Measurements from ENCODE around the gene TMEM259.

TMEM259 gene

GRCh38 chr19:1049106-1049505 lies 28.2 kb upstream of the TMEM259 start:
- Histone ChIP-seq H3K36me3 (ENCODE audit: insufficient read depth) (no peaks in the 10 kb centered on the region), H3K79me2 (ENCODE audit: insufficient read depth, low read depth) (no peaks in the 10 kb centered on the region), H3K4me3 (IDR thresholded peaks at IDR 0.05; ENCODE audit: insufficient read depth, low read depth, low read length) (no peak overlapping the region), H4K20me1 (ENCODE audit: insufficient read depth) (no peaks in the 10 kb centered on the region), H3K27me3 (ENCODE audit: insufficient read depth, low read depth) (no peaks in the 10 kb centered on the region), H3K4me2 (no peak overlapping the region), H3K4me1 (ENCODE audit: low read depth, poor library complexity, severe bottlenecking) (no peaks in the 10 kb centered on the region), H3K9ac (no peak overlapping the region), H3K27ac (no peak overlapping the region), H2AFZ (ENCODE audit: low read depth) (no peak overlapping the region)
- TF ChIP-seq, protein P1, sequence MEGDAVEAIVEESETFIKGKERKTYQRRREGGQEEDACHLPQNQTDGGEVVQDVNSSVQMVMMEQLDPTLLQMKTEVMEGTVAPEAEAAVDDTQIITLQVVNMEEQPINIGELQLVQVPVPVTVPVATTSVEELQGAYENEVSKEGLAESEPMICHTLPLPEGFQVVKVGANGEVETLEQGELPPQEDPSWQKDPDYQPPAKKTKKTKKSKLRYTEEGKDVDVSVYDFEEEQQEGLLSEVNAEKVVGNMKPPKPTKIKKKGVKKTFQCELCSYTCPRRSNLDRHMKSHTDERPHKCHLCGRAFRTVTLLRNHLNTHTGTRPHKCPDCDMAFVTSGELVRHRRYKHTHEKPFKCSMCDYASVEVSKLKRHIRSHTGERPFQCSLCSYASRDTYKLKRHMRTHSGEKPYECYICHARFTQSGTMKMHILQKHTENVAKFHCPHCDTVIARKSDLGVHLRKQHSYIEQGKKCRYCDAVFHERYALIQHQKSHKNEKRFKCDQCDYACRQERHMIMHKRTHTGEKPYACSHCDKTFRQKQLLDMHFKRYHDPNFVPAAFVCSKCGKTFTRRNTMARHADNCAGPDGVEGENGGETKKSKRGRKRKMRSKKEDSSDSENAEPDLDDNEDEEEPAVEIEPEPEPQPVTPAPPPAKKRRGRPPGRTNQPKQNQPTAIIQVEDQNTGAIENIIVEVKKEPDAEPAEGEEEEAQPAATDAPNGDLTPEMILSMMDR (conservative IDR thresholded peaks at IDR 0.05; ENCODE audit: low read depth, low read length), result no peak

DNA sequence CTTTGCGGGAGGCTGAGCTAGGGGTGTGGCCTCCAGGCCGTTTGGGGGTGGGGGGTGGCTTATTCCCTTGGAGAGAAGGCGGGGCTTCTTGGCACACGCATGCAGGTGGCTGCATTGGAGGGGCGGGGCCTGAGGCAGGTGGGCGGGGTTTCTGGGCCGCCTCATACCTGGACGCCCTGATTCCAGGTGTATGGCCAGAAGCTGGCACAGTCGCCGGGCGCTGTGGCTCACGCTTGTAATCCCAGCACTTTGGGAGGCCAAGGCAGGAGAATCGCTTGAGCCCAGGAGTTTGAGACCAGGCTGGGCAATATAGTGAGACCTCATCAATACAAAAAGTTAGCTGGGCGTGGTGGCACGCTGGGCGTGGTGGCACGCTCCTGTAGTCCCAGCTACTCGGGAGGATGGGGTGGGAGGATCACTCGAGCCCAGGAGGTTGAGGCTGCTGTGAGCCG lies 26.8 kb upstream of the TMEM259 start:
- H3K79me2 ChIP-seq (ENCODE audit: insufficient read depth, low read depth), result no peaks in the 10 kb centered on the region
- no peaks in the 10 kb centered on the region for H4K20me1 ChIP-seq (ENCODE audit: insufficient read depth)
- no peaks in the 10 kb centered on the region for H3K27me3 ChIP-seq (ENCODE audit: insufficient read depth, low read depth)
- no peak overlapping the region for H3K27ac ChIP-seq
- H3K9ac ChIP-seq, result no peak overlapping the region
- TF ChIP-seq, protein P1 (conservative IDR thresholded peaks at IDR 0.05; ENCODE audit: low read depth, low read length), result no peak
- H3K36me3 ChIP-seq (ENCODE audit: insufficient read depth), result no peaks in the 10 kb centered on the region
- H2AFZ ChIP-seq (ENCODE audit: low read depth), result no peak overlapping the region
- H3K4me3 ChIP-seq (IDR thresholded peaks at IDR 0.05; ENCODE audit: insufficient read depth, low read depth, low read length), result no peak overlapping the region
- no peaks in the 10 kb centered on the region for H3K4me1 ChIP-seq (ENCODE audit: low read depth, poor library complexity, severe bottlenecking)
- H3K4me2 ChIP-seq, result no peak overlapping the region

GRCh38 chr19:1046836-1047695 lies 26.1 kb upstream of the TMEM259 start:
- Histone ChIP-seq H3K27me3 (ENCODE audit: insufficient read depth, low read depth) (no peaks in the 10 kb centered on the region), H3K36me3 (ENCODE audit: insufficient read depth) (no peaks in the 10 kb centered on the region), H3K4me2 (no peak overlapping the region), H3K4me3 (IDR thresholded peaks at IDR 0.05; ENCODE audit: insufficient read depth, low read depth, low read length) (no peak overlapping the region), H3K79me2 (ENCODE audit: insufficient read depth, low read depth) (no peaks in the 10 kb centered on the region), H3K27ac (no peak overlapping the region), H3K4me1 (ENCODE audit: low read depth, poor library complexity, severe bottlenecking) (no peaks in the 10 kb centered on the region), H3K9ac (no peak overlapping the region), H2AFZ (ENCODE audit: low read depth) (no peak overlapping the region), H4K20me1 (ENCODE audit: insufficient read depth) (no peaks in the 10 kb centered on the region)
- TF ChIP-seq, protein P1 (conservative IDR thresholded peaks at IDR 0.05; ENCODE audit: low read depth, low read length), result no peak

DNA sequence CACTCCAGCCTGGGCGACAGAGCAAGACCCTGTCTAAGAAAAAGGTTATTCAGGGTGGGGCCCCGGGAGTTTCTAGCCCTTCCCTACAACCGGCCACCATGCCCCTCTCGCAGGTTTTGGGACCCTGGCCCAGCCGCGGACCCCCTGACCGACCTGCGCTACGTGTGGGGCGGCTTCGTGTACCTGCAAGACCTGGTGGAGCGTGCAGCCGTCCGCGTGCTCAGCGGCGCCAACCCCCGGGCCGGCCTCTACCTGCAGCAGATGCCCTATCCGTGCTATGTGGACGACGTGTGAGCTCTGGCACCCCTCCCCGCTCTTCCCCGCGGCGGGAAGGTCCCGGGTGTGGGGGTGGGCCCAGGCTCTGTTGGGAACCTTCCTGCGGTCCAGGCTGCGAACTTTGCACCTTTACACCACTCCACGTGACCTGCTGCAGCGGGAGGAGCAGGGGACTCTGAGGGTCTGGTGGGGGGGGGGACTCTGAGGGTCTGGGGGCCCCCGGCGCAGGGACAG lies 25.2 kb upstream of the TMEM259 start:
- no peaks in the 10 kb centered on the region for H3K36me3 ChIP-seq (ENCODE audit: insufficient read depth)
- H3K79me2 ChIP-seq (ENCODE audit: insufficient read depth, low read depth), result no peaks in the 10 kb centered on the region
- H3K9ac ChIP-seq, result no peak overlapping the region
- H3K4me1 ChIP-seq (ENCODE audit: low read depth, poor library complexity, severe bottlenecking), result no peaks in the 10 kb centered on the region
- H4K20me1 ChIP-seq (ENCODE audit: insufficient read depth), result no peaks in the 10 kb centered on the region
- H3K27ac ChIP-seq, result no peak overlapping the region
- H3K27me3 ChIP-seq (ENCODE audit: insufficient read depth, low read depth), result no peaks in the 10 kb centered on the region
- no peak overlapping the region for H2AFZ ChIP-seq (ENCODE audit: low read depth)
- no peak overlapping the region for H3K4me2 ChIP-seq
- TF ChIP-seq, protein P1 (conservative IDR thresholded peaks at IDR 0.05; ENCODE audit: low read depth, low read length), result no peak
- no peak overlapping the region for H3K4me3 ChIP-seq (IDR thresholded peaks at IDR 0.05; ENCODE audit: insufficient read depth, low read depth, low read length)

Measured in KMS-11 (cell line).